GM12892 (cell line): ENCODE measurements around the gene TNNT2.

Source experiments
- POLR2A ChIP-seq: IDR thresholded peaks from 2 replicates; pipeline ENCODE4 v1.6.1; 2011; ENCODE audit warnings: low read depth, low read length, control low read depth
- POLR2AphosphoS5 ChIP-seq: IDR thresholded peaks from 2 replicates; pipeline ENCODE4 v1.6.1; 2011; ENCODE audit warnings: low read depth, low read length, control low read depth
- TAF1 ChIP-seq: IDR thresholded peaks from 2 replicates; pipeline ENCODE4 v1.6.1; 2011; ENCODE audit warnings: low read depth, mild to moderate bottlenecking, control low read depth, low read length, borderline replicate concordance

GRCh38 chr1:201378804-201379203 lies 1.3 kb upstream of the TNNT2 start:
- TF ChIP-seq POLR2A: no peak
- no peak for TF ChIP-seq TAF1
- TF ChIP-seq POLR2AphosphoS5: no peak
